Endothelial cell of hepatic sinusoid (primary cell): ENCODE measurements around the gene ANKRD33.

Source experiments
- in situ Hi-C: cut with HindIII; loops from 2 replicates; pipeline ENCODE4 v1.10.0; 2017; ENCODE audit warnings: low sequenced_read_pairs

The ANKRD33 gene

DNA sequence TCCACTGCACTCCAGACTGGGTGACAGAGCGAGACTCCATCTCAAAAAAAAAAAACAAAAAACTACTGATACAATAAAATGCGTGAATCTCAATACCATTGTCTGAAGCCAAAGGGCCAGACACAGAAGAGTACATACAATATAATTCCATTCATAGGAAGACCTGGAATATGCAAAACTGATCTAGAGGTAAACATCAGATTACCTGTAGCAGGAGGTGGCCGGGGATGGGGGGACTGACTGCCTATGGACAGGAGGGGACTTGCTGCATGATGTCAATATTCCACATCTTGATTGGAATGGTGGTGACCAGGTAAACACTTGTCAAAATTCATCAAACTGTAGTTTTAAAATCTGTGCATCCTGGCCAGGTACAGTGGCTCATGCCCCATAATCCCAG is 26.9 kb upstream of the ANKRD33 start:
- in situ Hi-C loops, result no loop called here

DNA sequence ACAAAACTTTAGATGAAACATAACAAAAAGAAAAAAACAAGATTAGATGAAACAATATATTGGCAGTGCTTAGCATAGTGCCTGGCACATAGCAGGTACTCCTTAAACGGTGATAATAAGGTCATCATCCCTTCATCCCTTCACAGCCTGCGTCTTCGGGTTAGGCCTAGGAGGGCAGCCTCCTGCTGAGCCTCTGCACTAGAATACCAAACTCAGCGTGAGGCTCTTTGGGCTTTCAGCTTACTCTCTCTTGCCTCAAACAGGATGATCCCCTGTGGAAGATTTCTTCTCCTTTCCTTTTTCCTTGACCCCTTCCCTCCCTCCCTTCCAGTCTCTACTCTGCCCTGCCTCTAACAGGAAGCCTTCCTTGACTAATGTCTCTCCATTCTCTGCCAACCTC is 25.0 kb upstream of the ANKRD33 start:
- in situ Hi-C loops, result no loop called here

DNA sequence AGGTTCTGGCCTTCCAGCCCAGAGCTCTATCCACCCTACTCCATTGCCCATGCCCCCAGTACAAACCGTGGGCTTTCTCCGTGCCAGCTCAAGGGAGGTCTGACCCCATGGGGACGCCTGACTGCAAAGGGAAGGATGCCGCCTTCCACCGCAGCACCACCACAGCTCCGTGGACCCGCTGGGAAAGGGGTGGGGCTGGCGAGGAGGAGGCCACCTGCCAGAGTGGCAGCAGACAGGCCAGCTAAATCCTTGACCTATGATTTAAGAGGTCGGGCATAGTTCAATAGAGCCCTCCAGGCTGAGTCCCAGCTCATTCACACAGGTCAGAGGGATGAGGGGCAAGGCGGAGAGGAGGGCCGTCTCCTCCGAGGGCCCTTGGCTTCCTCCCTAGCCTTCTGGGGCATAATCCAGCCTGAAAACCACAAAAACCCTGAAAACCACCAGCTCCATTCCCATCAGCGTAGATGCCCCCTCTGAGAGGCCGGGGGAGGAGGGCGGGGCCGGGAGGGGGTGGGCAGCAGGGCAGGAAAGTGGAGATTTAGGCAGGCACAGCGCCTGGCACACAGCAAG is 24.5 kb upstream of the ANKRD33 start:
- in situ Hi-C loops, result no loop called here

DNA sequence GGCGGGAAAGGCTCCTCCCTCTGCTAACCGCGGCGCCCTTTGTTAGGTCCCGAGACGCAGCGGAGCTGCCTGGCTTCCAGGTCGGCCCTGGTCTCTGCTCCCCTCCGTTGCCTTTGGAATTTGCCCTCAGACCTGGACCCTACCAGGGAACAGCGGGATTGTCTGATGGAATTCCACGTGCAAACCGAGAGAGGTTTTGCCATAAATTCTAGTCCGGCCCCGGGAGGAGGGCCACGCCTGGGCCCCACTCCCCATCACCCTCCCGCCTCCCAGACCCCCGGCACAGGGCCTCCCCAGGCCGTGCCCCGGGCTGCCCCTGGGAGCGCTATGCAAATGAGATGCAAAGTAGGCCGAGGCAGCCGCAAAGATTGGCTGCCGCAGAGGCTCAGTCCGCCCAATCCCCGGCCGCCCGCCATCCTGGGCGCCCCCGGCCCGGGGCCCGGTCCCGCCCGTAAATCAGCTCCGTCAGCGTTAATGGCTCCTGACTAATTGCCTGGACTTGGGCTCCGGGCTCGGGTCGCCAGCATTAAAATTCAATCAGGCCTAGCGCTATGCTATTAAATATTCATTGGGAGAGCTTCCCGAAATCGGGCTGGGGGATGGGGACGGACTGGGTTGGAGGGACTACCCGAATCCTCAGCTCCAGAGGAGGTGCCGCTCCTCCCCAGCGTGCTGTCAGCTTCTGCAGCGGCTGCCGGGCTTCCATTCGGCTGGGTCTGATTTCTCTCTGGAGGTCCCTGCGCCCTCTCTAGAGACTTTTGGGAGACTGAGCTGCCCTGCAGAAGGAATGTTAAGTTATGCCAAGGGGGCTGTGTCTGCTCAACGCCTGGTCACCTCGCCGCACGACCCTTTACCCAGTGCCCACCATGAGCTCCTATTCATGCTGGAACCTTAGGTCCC is 23.7 kb upstream of the ANKRD33 start:
- in situ Hi-C loops, result no loop called here

DNA sequence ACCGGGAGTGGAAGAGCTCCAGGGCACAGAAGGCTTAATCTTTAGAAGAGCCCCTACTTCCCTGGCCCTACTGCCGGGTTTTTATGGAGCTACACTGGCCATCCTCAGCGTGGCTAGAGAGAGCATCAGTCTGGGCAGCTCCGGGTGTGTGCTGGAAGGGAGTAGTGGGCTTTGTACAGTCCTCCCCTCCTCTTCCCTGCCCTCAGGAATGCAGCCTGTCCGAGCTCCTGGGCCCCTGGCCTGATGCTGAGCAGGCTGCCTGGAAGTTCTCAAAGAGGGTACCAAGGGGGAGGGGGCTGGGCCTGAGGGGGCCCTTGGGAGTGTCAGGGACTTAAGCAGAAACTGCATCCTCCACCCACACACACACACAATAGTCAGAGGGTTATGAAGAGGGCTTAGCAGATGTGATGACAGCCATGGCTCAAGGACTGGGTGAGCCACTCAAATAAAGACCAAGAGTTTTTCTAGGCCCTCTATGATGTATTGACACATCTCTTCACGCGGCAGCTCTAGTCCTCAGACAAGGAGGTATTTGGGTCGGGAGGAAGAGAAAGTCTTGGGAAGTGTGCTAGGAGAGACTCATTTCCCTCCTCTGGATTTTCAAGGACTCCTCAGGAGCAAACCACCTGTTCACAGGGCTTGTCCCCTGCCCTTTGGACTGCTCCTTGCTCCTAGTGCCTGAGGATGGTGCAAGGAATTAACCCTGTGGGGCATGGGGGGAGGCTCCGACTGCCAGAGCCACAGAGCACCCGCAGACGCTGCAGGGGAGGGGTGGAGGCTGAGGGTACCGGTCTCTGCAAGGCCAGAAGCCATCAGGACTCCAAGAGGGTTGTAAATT is 22.9 kb upstream of the ANKRD33 start:
- in situ Hi-C loops, result no loop called here

DNA sequence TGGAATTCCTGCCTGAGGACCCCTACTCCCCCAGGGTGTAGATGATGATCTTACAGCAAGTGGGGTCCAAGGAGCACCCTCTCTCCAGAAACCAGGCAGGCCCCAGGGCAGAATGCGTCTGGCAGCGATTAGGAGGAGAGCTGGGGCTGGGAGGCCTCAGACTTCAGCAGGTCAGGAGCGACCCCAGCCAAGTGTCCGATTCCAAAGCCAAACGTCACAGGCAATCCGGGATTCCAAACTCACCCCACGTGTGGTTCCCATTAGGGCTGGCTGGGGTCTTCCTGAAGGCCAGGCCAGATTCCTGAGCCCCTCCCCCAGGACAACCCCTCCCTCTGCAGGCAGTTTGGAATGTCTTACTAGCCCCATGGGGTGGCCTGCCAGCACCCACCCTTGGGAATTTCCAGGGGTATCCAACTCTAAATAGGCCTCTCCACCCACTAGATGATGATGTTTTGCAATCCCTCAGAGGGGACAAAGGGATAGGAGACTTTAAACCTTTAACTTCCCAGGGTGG is 22.1 kb upstream of the ANKRD33 start:
- in situ Hi-C loops, result no loop called here

DNA sequence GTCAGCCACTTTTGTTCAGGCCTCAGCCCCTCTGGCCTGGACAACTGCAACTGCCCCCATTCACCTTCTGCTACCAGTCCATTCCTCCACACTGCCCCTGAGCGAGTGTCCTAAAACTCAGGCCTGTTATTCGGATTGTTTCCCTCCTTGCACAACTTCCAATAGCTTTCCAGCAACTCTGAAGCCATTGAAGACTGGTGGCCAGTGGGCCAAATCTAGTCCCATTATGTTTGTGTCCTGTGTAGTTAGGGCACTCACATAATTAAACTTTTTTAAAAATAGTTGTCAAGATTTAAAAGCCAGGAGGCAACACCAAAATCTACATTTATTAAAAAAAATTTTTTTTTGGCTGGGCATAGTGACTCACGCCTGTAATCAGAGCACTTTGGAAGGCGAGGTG is 21.6 kb upstream of the ANKRD33 start:
- in situ Hi-C loops, result no loop called here

DNA sequence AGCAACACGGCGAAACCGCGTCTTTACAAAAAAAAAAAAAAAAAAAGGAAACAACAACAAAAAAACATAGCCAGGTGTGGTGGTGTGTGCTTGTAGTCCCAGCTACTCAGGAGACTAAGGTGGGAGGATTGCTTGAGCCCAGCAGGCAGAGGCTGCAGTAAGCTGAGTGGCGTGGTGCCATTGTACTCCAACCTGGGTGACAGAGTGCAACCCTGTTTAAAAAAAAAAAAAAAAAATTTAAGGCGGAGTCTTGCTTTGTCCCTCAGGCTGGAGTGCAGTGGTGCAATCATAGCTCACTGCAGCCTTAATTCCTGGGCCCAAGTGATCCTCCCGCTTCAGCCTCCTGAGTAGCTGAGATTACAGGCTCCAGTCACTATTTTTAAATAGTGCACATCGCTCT is 21.1 kb upstream of the ANKRD33 start:
- in situ Hi-C loops, result no loop called here

DNA sequence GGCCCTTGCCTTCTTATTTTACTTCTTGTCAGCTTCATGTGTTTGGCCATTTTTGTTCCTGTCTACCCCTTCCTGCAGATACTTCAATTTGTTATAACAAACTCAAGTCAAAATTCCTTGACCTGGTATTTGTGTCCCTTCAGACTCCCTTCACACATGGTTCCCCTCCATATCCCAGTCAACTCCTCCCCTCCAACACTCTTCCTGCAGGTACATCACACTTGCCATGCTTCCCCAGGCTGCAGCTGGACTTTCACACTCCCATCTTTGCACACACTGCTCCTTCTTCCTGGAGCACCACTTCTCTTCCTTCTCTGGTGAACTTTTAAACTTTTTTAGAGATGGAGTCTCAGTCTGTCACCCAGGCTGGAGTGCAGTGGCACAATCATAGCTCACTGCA is 20.5 kb upstream of the ANKRD33 start:
- in situ Hi-C loops, result no loop called here

DNA sequence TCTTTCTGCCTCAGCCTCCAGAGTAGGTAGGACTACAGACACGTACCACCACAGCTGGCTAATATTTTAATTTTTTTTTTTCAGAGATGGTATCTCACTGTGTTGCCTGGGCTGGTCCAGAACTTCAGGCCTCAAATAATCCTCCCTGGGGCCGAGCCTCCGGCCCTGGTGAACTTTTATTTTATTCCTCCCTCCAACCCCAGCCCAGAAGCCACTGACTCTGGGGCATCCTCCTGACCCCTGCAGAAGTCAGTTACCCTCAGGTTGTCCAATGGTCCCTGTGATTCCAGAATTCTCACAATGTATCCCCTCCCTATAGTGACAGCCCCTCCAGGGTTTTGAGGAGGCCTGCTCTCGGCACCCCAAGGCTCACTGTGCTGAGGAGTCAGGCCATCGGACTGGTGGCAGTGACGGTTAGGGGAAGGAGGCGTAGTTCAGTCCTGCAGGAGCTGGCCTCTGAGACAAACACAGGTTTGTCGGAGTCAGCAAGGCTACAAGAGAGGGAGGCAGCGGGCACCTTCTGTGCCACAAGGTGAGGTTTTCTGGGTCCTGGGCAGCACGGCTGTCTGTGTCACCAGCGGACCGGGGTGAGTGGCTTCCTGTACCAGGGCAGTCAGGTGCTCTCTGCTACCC is 20.0 kb upstream of the ANKRD33 start:
- in situ Hi-C loops, result no loop called here

DNA sequence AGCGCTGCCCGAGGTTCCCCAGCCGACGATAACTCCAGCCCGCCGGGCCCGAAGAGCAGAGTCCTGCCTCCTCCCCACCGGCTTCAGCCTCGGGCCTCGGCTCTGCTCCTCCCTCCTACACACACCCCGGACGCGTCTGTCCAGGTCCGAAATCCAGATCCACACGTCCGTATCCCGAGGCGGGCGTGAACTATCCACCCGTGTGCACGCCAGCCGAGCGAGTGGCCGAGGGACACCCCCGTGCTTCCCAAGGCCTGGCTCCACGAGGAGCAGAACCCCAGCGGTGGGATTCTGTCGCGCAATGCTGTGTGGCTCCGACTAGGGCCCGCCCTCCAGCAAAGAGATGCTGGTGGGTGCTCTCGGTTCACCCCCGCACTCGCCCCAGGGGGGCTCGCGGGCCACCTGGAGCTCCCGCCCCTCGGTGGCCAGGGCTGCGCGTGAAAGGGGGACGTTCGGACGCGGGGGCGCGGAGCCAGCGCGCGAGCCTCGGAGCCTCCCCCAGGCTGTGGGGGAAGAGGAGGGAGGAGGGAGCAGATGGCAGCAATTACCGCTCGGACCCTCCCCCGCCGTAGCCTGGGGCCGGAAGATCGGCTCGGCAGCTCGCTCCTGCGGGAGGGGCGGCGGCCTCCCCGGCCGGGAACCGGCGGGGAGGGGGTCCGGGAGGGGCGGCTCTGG is 18.9 kb upstream of the ANKRD33 start:
- in situ Hi-C loops, result no loop called here

DNA sequence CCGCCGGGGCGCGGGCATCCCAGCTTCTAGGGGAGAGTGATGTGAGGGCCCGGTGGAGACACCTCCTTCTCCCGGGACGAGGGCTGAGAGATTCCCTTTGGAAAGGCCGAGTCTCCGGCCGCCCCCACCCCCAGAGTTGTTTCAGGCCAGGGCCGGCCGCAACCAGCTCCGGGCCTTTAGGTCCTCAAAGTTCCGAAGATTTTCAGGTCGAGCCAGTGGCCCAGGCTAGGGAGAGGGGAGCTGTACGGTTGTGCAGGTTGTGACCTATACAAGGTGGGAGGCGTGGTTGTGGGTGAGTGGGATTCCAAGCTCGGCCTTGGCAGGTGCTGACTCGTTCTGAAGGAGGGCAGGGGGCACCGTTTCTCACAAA is 18.4 kb upstream of the ANKRD33 start:
- in situ Hi-C loops, result no loop called here

DNA sequence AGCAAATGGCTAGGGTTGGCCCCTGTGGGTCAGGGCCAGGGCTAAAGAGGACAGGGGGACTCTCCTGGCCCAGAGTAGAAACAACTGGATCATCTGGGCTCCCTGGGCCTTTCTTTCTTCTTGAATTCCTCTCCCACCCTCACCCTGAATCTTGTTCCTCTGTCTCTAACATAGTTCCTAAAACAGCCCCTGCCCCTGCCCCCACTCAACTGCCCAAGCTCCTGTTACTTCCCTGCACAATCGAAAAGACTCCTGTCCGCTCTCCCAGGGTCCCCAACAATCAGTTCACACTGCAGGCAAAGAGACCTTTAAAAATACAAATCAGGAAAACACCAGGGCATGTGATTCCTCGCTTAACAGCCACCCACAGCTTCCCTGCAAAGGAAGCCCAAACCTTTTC is 18.0 kb upstream of the ANKRD33 start:
- in situ Hi-C loops, result no loop called here

DNA sequence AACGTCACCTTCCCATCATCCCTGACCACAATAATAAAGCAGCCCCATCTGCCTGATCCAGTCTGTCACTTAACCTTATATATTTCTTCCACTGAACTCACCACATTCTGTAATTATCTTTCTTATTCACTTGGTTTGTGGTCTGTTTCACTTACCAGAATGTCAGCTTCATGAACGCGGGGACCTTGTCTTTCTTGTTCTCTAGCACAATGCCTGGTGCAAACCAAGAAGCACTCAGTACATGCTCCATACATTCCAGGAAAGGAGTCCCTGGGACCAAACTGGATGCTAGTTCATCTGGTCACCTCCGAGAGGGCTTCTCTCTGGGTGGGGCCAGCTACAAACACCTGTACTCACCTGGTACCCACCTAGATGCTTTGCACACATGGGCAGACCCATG is 17.4 kb upstream of the ANKRD33 start:
- in situ Hi-C loops, result no loop called here

DNA sequence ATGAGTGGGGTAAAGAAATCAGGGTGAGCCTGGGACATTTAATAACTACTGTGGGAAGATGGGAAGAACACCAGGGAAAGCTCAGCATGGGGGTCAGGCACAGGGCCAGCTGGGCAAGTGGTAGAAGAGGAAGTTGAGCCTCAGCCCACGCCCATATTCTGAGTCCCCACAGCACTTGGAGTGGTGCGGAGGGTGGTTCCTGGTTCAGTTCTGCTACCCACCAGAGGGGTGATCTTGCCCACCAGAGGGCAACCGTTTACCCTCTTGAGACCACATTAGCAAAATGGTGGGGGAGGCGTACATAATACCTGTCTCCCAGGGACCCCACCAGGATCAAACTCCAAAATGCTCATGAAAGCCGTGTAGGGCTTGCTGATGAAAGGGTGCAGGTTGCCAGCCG is 16.8 kb upstream of the ANKRD33 start:
- in situ Hi-C loops, result no loop called here

DNA sequence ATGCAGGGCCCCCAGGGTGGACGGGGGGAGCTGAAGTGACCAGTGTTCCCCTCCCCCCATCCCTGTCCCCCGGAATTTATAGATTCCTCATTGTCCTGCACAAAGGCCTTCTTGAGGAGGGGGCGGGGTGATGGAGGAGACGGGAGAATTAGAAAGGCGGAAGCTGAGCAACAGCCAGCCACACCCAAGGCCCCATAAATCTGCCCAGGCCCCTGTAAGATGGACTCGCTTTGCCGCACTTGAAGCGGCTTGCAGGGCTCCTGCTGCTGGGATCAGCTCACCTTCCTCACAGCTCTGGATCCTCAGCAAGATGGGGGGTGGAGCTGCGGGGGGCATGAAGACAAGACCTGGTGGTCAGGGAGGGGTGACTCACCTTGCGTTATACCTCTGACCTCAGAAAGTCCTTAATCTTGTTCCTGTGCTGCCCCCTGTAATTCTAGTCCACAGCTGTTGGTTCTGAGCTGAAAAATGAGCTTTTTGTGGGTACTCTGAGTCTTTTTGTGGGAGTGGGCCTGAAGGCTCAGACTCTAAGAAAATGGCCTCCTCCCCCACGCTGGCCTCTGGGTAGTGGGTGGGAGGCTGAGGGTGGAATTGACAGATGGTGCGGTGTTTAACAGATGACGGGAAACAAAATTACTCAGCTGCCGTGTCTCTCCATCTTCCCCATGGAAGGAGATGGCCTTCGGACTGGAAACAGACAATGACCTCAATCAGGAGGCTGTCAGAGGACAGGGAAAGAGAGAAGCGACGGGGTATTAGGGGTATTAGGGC is 15.8 kb upstream of the ANKRD33 start:
- in situ Hi-C loops, result no loop called here

DNA sequence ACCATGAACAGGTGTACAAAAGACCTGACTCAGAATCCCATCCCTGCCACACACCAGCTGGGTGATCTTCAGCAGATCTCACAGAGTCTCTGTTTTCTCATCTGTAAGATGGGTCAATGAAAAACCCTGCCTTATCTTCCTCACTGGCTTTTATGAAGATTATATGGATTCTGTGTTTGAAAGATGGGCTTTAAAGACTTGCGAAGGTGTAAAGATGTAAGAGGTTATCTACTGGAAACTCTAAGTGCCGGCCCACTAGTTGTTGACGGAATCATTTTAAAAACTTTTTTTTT is 15.3 kb upstream of the ANKRD33 start:
- in situ Hi-C loops, result no loop called here

DNA sequence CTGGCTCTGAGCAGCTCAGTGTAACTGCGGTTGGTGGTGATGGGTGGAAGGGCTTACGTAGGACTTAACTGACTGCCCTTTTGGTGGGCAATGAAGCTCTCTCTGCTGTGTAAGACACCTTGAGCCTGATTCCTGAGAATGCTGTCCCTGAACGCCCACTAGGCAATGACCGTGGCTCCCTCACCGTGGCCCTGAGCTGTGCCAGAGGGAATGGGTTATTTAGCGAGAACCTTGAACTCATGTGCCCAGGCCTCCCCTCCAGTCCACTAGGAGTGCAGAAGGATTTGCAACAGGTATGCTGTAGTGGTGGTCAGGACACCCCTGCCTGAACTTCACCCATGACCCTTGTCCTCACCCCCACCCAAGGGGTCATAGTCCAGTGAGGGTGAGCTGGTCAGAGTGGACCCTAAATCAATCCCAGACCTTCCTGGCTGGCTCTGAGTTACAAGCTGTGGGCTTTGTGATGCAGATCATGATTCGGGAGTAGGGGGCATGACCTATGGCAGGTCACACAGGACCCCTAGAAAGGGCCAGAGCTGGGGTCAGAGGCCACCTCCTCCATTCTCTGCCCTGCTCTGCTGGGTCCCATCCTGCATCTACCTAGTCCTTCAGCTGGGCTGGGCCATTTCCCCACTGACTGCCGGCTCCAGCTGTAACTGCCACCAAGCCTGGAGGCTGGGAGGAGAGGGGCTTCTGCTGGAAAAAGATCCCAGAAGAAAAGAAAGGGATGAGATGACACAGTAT is 14.5 kb upstream of the ANKRD33 start:
- in situ Hi-C loops, result no loop called here

DNA sequence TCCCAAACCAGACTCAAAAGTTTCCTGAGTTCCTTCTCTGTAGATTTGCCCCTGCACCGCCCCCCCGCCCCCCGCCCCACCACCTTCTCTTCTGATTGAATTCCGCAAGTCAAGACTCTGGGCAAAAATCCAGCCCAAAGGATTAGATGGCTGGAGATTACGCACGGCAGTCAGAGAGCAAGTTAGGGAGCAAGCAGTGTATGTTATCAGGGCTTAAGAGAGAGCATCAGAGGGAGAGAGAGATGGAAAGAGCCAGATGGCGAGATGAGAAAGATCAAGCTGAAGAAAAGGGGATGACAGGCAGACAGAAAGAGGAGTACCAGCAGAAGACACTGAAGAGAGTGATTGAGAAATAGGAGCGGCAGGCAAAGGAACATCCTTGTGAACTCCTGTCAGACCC is 13.9 kb upstream of the ANKRD33 start:
- in situ Hi-C loops, result no loop called here
